Activated CD8-positive, alpha-beta memory T cell treated with anti-CD3 and anti-CD28 coated beads, Interleukin-2, amount 10 ng/mL, durations not matched to agents 7 days and 5 days (primary cell): ENCODE results near the gene SYT5. TPM values are rescaled to one million over a fixed set of nuclear protein-coding genes. Genes with fewer than 3 reads are reported as not detected.
A peak's percentile ranks its signal among the peaks of the same experiment; 100 is the strongest.
"Not testable (repeated sequence)": the region's sequence is repeated elsewhere in the genome, so short reads cannot be mapped to it uniquely, and the experiment has no call there.

Experiments used
- ATAC-seq: fragments of 150-1000 bp; cut with Tn5 transposase; one replicate; pipeline ENCODE4 v1.10.0; 2021; ENCODE audit warnings: moderate library complexity
- CTCF ChIA-PET: fragments of 350-600 bp; sonication (Branson Sonifier 250); formaldehyde crosslinking; loops from one replicate; lab custom pipeline; 2021; ENCODE audit warnings: antibody characterized with exemption; lab: Charles Lee
- DNase-seq: peaks from one replicate; pipeline ENCODE4 v3.0.0-alpha.2; 2020
- H3K27ac Mint-ChIP-seq: one replicate; pipeline ENCODE4 v1.8.0; 2021; ENCODE audit warnings: mild to moderate bottlenecking, mixed read lengths
- H3K27me3 Mint-ChIP-seq: one replicate; pipeline ENCODE4 v1.8.0; 2021; ENCODE audit warnings: mixed read lengths
- H3K36me3 Mint-ChIP-seq: one replicate; pipeline ENCODE4 v1.8.0; 2021; ENCODE audit warnings: mild to moderate bottlenecking, mixed read lengths
- H3K4me1 Mint-ChIP-seq: one replicate; pipeline ENCODE4 v1.8.0; 2021; ENCODE audit warnings: mixed read lengths
- H3K4me3 Mint-ChIP-seq: one replicate; pipeline ENCODE4 v1.8.0; 2021; ENCODE audit warnings: mild to moderate bottlenecking, moderate library complexity, mixed read lengths
- H3K9me3 Mint-ChIP-seq: one replicate; pipeline ENCODE4 v1.8.0; 2022; ENCODE audit warnings: low read depth, mixed read lengths
- total RNA-seq, 2 experiments: library from RNA; stranded (reverse); gene quantifications; one replicate each; pipeline ENCODE4 v1.2.3, GENCODE V29; 2021

The SYT5 gene
- total RNA-seq, result not detected

GRCh38 chr19:55179606-55180484, at the start of gene SYT5:
Gene SYT5, minus strand, starts transcription at chr19:55180289. Its CDS starts 1,248 bp downstream, at chr19:55179041.
- Mint-ChIP-seq H3K9me3 (no peaks in the 10 kb centered on the region), H3K4me3 (peak within 1 kb of the TSS; percentile 59), H3K27ac (peak within 1 kb of the TSS; percentile 29), H3K36me3 (no peaks in the 10 kb centered on the region), H3K27me3 (peaks cover 53% of the 10 kb centered on the region), H3K4me1 (peaks cover 27% of the 10 kb centered on the region)
- ATAC-seq (peak; percentile 48), DNase-seq (peak; percentile 67)
- CTCF ChIA-PET, result interaction anchor here (1.2 to 4.0 kb wide), 3 partner anchors 19 to 325 kb away, joined by 3 to 17 read pairs (median 5); no protein-coding TSS in a partner anchor

GRCh38 chr19:55229789-55230182, 49.7 kb upstream of the SYT5 start:
- Mint-ChIP-seq H3K36me3 (peaks cover 34% of the 10 kb centered on the region), H3K4me1 (peaks cover 4% of the 10 kb centered on the region), H3K27me3 (no peaks in the 10 kb centered on the region), H3K9me3 (no peaks in the 10 kb centered on the region), H3K27ac (no peak overlapping the region), H3K4me3 (no peak overlapping the region)
- ATAC-seq (no peak), DNase-seq (no peak)
- CTCF ChIA-PET, result no interaction called here

GRCh38 chr19:55229145-55229788, 49.2 kb upstream of the SYT5 start:
- no peak for ATAC-seq
- H3K4me1 Mint-ChIP-seq, result peaks cover 4% of the 10 kb centered on the region
- no peak for DNase-seq
- H3K9me3 Mint-ChIP-seq, result no peaks in the 10 kb centered on the region
- H3K4me3 Mint-ChIP-seq, result no peak overlapping the region
- no peak overlapping the region for H3K27ac Mint-ChIP-seq
- peaks cover 31% of the 10 kb centered on the region for H3K36me3 Mint-ChIP-seq
- CTCF ChIA-PET, result no interaction called here
- H3K27me3 Mint-ChIP-seq, result no peaks in the 10 kb centered on the region

GRCh38 chr19:55228403-55229031, 48.4 kb upstream of the SYT5 start, which contains the start of gene TMEM86B:
Gene TMEM86B, minus strand, starts transcription at chr19:55228763. Its CDS starts 22 bp downstream, at chr19:55228741.
- Mint-ChIP-seq H3K27ac (peak within 1 kb of the TSS; percentile 35), H3K36me3 (peaks cover 31% of the 10 kb centered on the region)
- CTCF ChIA-PET, result no interaction called here

GRCh38 chr19:55228015-55228391, 47.9 kb upstream of the SYT5 start:
- Mint-ChIP-seq H3K4me1 (peaks cover 4% of the 10 kb centered on the region), H3K36me3 (peaks cover 33% of the 10 kb centered on the region), H3K9me3 (no peaks in the 10 kb centered on the region), H3K27ac (no peak overlapping the region), H3K4me3 (no peak overlapping the region), H3K27me3 (no peaks in the 10 kb centered on the region)
- ATAC-seq (no peak), DNase-seq (no peak)
- CTCF ChIA-PET, result interaction anchor here (0.6 kb wide), 1 partner anchor 31 kb away, joined by 3 read pairs; the partner anchor contains the start of gene PPP6R1

More at GRCh38 chr19:55228403-55229031, 48.4 kb upstream of the SYT5 start, which contains the start of gene TMEM86B:
- H3K27me3 Mint-ChIP-seq, result no peaks in the 10 kb centered on the region
- H3K4me1 Mint-ChIP-seq, result peaks cover 4% of the 10 kb centered on the region
- no peak for DNase-seq
- H3K4me3 Mint-ChIP-seq, result no peak within 1 kb of the TSS
- ATAC-seq, result no peak
- H3K9me3 Mint-ChIP-seq, result no peaks in the 10 kb centered on the region

- no peak overlapping the region for H3K4me3 Mint-ChIP-seq
- CTCF ChIA-PET, result interaction anchor here (0.6 kb wide), 1 partner anchor 32 kb away, joined by 3 read pairs; the partner anchor contains the start of gene PPP6R1
- peaks cover 28% of the 10 kb centered on the region for H3K36me3 Mint-ChIP-seq
- ATAC-seq, result no peak
- no peak overlapping the region for H3K27ac Mint-ChIP-seq
- H3K4me1 Mint-ChIP-seq, result peaks cover under 1% of the 10 kb centered on the region
- no peaks in the 10 kb centered on the region for H3K9me3 Mint-ChIP-seq
- DNase-seq, result no peak
- no peaks in the 10 kb centered on the region for H3K27me3 Mint-ChIP-seq
These were observed 47.3 kb upstream of the SYT5 start for GRCh38 chr19:55227241-55228014.

GRCh38 chr19:55226788-55227187, 46.7 kb upstream of the SYT5 start:
- no peak overlapping the region for H3K27ac Mint-ChIP-seq

GRCh38 chr19:55226273-55226672, 46.2 kb upstream of the SYT5 start:
- Mint-ChIP-seq H3K27ac (no peak overlapping the region), H3K36me3 (peaks cover 25% of the 10 kb centered on the region), H3K9me3 (no peaks in the 10 kb centered on the region), H3K27me3 (no peaks in the 10 kb centered on the region), H3K4me1 (no peaks in the 10 kb centered on the region), H3K4me3 (no peak overlapping the region)
- no peak for ATAC-seq
- no peak for DNase-seq
- CTCF ChIA-PET, result no interaction called here

More at GRCh38 chr19:55226788-55227187, 46.7 kb upstream of the SYT5 start:
- H3K4me3 Mint-ChIP-seq, result no peak overlapping the region
- CTCF ChIA-PET, result no interaction called here
- H3K27me3 Mint-ChIP-seq, result no peaks in the 10 kb centered on the region
- no peaks in the 10 kb centered on the region for H3K9me3 Mint-ChIP-seq
- H3K36me3 Mint-ChIP-seq, result peaks cover 23% of the 10 kb centered on the region
- H3K4me1 Mint-ChIP-seq, result no peaks in the 10 kb centered on the region
- DNase-seq, result no peak
- ATAC-seq, result no peak

- Mint-ChIP-seq H3K4me3 (no peak overlapping the region), H3K9me3 (no peaks in the 10 kb centered on the region), H3K4me1 (no peaks in the 10 kb centered on the region), H3K36me3 (peaks cover 28% of the 10 kb centered on the region), H3K27ac (no peak overlapping the region), H3K27me3 (no peaks in the 10 kb centered on the region)
- ATAC-seq, result no peak
- CTCF ChIA-PET, result no interaction called here
- no peak for DNase-seq
These were observed 45.4 kb upstream of the SYT5 start for GRCh38 chr19:55225415-55225958.

GRCh38 chr19:55224679-55225414, 44.8 kb upstream of the SYT5 start:
- H3K27ac Mint-ChIP-seq, H3K4me1 Mint-ChIP-seq, ATAC-seq, H3K9me3 Mint-ChIP-seq, DNase-seq, CTCF ChIA-PET, H3K27me3 Mint-ChIP-seq, H3K4me3 Mint-ChIP-seq: not testable (repeated sequence)
- H3K36me3 Mint-ChIP-seq, result peaks cover 29% of the 10 kb centered on the region

- H3K4me1 Mint-ChIP-seq, result no peaks in the 10 kb centered on the region
- H3K27ac Mint-ChIP-seq, result no peak overlapping the region
- CTCF ChIA-PET, result no interaction called here
- peaks cover 29% of the 10 kb centered on the region for H3K36me3 Mint-ChIP-seq
- ATAC-seq (no peak), DNase-seq (no peak)
- peaks cover 2% of the 10 kb centered on the region for H3K9me3 Mint-ChIP-seq
- H3K4me3 Mint-ChIP-seq, result no peak overlapping the region
- no peaks in the 10 kb centered on the region for H3K27me3 Mint-ChIP-seq
These were observed 44.1 kb upstream of the SYT5 start for GRCh38 chr19:55224038-55224665.
